GM18498 (cell line): ENCODE measurements around the gene OR4E2.
"Not testable (repeated sequence)": the region's sequence is repeated elsewhere in the genome, so short reads cannot be mapped to it uniquely, and the experiment has no call there.

Experiments
- ATAC-seq: cut with Tn5 transposase; IDR thresholded peaks from one replicate; pipeline ENCODE4 v1.9.1; 2021; ENCODE audit warnings: mild to moderate bottlenecking, moderate library complexity; ENCODE audit not compliant: unreplicated experiment

Gene OR4E2

DNA sequence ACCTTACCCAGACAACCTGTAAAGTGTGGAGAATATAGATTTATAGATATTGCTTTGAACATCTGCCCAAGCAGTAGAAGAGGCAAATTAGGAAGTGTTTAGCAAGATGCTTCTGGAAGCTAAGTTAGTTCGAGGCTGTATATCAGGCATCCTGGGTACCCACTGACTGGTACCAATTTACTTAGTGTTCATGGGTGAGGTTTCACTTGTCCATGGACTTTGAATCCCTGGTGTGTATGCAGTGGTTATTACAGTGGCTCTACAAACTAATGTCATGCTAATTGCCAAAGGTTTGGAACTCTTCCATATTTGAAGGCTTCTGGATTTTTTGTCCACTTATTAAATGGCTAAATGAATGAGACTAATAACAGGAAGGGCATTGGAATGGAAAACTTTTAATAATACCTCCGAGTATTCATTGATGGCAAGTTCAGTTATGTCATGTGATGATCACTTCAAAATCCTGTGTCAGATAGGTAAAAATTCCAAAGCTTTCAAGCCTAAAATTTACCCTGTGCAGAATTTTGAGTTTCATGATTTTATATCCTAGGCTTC, at the start of gene OR4E2:
OR4E2 (plus strand) TSS at position 505 of the 555 bp plus-strand sequence. CDS start 11,248 bp downstream, outside the sequence.
- ATAC-seq: no peak

GRCh38 chr14:21612324-21612723, 41.3 kb upstream of the OR4E2 start:
- ATAC-seq: no peak

DNA sequence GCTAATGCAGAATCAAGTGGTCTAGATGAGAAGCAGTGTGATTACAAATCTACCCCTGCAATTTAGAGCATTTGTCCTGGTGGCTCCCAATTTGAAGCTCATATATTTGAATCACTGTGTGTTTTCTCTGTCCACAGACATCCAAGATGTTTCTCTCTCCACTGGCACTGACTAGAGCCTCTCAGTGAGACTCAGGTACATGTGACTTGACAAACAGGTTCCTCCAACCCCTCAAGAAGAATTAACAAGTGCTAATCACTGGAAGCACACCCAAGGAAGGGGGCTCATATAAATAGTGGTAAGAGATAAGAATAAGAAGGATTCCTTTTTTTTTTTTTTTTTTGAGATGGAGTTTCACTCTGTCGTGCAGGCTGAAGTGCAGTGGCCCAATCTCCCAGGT, 39.4 kb upstream of the OR4E2 start:
- no peak for ATAC-seq

- ATAC-seq: no peak
Observed at GRCh38 chr14:21617614-21618013, 36.0 kb upstream of the OR4E2 start.

DNA sequence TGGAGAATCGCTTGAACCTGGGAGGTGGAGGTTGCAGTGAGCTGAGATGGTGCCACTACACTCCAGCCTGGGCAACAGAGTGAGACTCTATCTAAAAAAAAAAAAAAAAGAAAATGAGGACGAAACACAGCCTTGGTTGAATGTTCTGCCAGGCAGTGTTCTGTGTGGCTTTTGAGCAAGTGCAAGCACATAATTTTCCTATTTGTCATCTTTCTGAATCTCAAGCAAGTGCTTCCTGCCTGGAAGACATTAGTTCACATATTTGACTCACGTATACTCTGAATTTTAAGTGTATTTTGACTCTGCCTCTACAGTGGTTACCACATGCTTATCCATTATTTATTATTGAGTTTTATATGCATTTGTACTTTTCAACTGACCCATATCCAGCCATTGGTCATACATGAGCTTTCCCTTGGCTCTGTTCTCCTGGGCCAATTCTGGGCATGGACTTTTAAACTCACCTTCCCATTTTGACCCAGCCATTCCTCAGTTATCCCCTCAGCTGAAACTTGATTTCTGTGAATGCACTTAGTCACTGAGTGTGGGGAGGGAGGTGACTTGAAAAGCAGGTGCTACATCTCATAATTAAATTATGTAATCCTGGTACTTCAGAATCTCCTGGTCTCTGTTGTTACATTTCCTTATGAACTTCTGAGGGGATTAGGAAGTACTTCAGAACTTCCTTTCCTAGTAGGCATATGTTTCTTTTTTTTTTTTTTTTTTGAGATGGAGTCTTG, 27.0 kb upstream of the OR4E2 start:
- no peak for ATAC-seq

- not testable (repeated sequence) for ATAC-seq
Observed at GRCh38 chr14:21630503-21630902, 23.1 kb upstream of the OR4E2 start.

GRCh38 chr14:21631084-21631483, 22.6 kb upstream of the OR4E2 start:
- no peak for ATAC-seq

DNA sequence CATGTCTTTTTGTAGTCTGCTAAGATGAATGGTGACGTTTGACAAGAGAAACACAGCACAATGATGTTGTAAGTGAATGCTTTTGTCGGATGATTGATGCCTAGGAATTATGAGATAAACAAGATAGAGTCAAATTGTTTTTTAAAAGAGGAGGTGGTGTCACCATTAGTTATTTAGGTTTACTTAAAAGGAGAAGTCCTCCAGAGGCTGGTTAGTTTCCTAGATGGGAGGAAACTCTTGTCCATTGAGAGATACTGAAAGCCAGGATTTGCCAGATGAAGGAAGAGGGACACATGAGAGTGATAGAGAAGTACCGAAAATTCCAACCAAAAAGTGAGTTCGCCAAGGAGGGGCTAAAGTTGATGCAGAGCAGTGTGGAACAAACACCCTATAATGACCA, 18.8 kb upstream of the OR4E2 start, which contains the start of gene OR10G2:
OR10G2 (minus strand) TSS at position 101 of the 400 bp plus-strand sequence; CDS start at position 3, 98 bp downstream.
- no peak for ATAC-seq

- no peak for ATAC-seq
Observed at GRCh38 chr14:21642683-21643082, 11.0 kb upstream of the OR4E2 start.

DNA sequence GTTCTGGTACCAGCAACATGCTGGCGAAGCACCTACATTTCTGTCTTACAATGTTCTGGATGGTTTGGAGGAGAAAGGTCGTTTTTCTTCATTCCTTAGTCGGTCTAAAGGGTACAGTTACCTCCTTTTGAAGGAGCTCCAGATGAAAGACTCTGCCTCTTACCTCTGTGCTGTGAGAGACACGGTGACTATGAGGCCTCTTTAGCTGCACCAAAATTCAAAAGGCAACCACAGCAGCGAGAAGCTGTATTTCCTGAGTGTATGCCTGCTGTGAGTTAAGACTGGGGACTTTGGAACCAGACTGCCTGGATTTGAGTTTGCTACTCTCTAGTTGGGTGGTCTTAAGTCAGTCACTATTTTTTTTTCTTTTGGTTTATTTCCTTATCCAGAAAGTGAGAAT, 10.2 kb upstream of the OR4E2 start:
- ATAC-seq: no peak

DNA sequence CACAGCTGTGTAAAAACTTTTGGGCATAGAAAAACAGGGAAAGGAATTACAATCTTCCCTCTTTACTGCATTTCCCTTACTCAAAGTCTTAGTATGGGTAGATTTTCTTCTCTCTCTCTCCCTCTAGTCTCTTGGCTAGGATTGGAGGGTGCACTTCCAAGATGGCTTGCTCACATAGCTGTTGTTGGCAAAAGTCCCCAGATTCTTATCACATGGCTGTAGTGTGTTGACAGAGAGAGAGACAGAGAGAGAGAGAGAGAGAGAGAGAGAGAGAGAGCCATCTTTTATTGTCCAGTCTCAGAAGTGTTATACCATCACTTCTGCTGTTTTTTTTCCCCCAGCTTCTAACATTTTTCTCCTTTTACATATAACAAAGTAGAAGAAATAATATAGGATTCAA, 6.3 kb upstream of the OR4E2 start:
- ATAC-seq: no peak

DNA sequence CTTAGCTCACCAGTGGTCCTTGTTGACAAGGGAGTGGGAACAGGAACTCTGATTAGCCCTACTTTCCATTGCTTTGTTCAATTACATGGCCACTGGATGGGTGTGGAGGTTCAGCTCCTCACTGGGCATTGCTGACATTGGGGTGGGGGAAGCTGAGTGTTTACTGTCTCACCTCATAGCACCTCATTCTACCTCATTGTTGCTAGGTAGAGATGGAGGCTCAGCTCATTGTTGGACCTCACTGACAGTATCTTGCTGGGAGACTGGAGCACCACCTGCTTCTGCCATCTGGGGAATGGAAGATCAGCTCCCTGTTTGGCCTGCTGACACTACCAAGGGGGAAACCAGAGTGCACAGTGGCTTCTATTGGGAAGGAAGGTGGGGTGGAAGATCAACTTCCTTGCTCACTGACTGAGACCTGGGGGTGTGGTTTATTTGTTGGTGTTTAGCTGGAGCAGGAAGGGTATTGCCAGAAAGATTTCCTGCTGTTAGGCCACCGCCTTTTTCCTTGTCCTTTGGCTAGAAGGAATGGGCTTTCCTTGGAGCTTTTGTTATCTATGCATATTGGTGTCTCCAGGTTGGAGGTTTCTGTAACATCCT, 1.3 kb upstream of the OR4E2 start:
- no peak for ATAC-seq

GRCh38 chr14:21654215-21654614, 580 bp downstream of the OR4E2 start:
- ATAC-seq: no peak

DNA sequence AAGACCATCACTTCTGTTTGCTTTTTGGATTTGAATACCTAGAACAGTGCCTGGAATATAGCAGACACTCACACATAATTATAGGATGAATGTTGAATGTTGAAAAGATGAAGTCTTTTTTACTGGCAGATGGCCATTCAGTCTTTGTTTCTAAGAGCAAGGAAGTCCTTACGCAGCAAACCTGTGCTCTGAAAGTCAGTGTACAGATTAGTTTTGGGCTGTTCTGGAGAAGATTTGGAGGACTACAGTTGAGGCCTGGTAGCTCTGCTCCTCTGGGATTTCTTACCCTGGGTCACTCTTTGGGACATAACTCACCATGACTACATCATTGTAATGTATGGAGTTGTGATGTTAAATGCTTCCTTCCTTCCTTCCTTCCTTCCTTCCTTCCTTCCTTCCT, 3.3 kb downstream of the OR4E2 start:
- no peak for ATAC-seq

- ATAC-seq: no peak
Observed at GRCh38 chr14:21668377-21668776, 14.7 kb downstream of the OR4E2 start.

GRCh38 chr14:21669284-21669683, 15.6 kb downstream of the OR4E2 start:
- ATAC-seq: no peak

GRCh38 chr14:21671371-21671770, 17.7 kb downstream of the OR4E2 start:
- ATAC-seq: no peak

DNA sequence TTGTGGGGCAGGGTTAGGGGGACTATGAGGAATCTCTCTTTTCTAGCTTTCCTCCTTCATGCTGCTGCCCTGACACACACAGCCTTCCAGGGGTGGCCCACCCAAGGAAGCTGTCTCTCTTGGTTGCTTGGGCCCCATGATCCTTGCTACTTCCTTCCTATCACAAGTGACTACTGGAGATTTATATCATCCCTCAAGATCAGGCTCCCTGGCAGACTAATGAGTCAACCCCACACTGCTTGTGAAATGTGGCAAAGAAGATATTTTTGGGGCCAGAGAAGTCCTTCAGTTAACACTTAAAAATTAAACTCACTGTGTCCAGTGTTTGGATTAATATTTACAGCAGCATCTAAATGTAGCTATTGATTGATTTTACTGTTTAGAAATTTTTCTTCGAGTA, 18.5 kb downstream of the OR4E2 start:
- no peak for ATAC-seq

GRCh38 chr14:21673718-21674117, 20.1 kb downstream of the OR4E2 start, which contains the start of gene OR4E1:
Gene OR4E1, minus strand, starts transcription at chr14:21673818. Its CDS starts 2,883 bp downstream, at chr14:21670935.
- no peak for ATAC-seq

- no peak for ATAC-seq
Observed at GRCh38 chr14:21675566-21675965, 21.9 kb downstream of the OR4E2 start.

- no peak for ATAC-seq
Observed at GRCh38 chr14:21680072-21680471, 26.4 kb downstream of the OR4E2 start.

DNA sequence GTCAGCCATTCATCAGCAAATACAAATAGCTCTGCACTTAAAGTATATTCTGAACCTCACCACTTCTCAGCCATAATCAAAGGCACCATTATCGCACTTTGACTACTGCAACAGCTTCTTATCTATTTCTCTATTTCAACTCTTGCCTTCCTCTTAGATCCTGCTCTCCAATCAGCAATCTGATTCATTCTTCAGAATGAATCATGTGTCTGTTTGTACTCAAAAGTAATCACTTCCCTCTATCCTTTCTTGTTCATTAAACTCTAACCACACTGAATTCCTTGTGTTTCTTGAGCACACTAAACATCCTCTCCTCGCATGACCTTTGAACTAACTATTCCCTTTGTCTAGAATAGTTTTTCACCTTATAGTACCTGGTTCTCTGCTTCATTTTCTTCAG, 32.8 kb downstream of the OR4E2 start:
- no peak for ATAC-seq
